Measurements from ENCODE around the gene BCL2L2. TPM values are rescaled to one million over a fixed set of nuclear protein-coding genes. Genes with fewer than 3 reads are reported as not detected.

The BCL2L2 gene
- total RNA-seq, 6 experiments from 2014 or later: 8.8 to 15.8 (median 12.1) TPM

- ATAC-seq (no peak), DNase-seq (peak in 1 of 3 donors; percentile 28)
- H3K9me3 ChIP-seq: no peaks in the 10 kb centered on the region
- no peak overlapping the region for H3K27ac ChIP-seq
- TF ChIP-seq CTCF (IDR thresholded peaks at IDR 0.05): no peak
- TF ChIP-seq POLR2A (IDR thresholded peaks at IDR 0.05): no peak
- no peaks in the 10 kb centered on the region for H3K36me3 ChIP-seq
- H3K4me3 ChIP-seq: no peak overlapping the region
- 40% methylated on average over 1 of the region's 8 CpGs for WGBS (ENCODE audit: insufficient coverage, low coverage, low lambda C conversion rate, missing lambda C conversion rate)
- intact Hi-C loops (cut with DNase I): no loop called here
- H3K27me3 ChIP-seq: peaks cover 0 to 7% of the 10 kb centered on the region in 2 donors
- H3K4me1 ChIP-seq: peaks cover 0 to 6% (median 0%) of the 10 kb centered on the region in 4 donors
Measured at GRCh38 chr14:23349156-23349845, 42.7 kb downstream of the BCL2L2 start.

- ATAC-seq (peak in 3 of 4 donors; percentile 4 to 14 (median 13)), DNase-seq (peak in 1 of 3 donors; percentile 47)
- no peaks in the 10 kb centered on the region for H3K9me3 ChIP-seq
- no peaks in the 10 kb centered on the region for H3K36me3 ChIP-seq
- 10% methylated on average over 15 of the region's 61 CpGs for WGBS (ENCODE audit: insufficient coverage, low coverage, low lambda C conversion rate, missing lambda C conversion rate)
- H3K4me1 ChIP-seq: peaks cover 0 to 6% (median 0%) of the 10 kb centered on the region in 4 donors
- no peak overlapping the region for H3K27ac ChIP-seq
- intact Hi-C loops (cut with DNase I): no loop called here
- TF ChIP-seq CTCF (IDR thresholded peaks at IDR 0.05): no peak
- no peak for TF ChIP-seq POLR2A (IDR thresholded peaks at IDR 0.05)
- H3K27me3 ChIP-seq: peaks cover 0 to 7% of the 10 kb centered on the region in 2 donors
- H3K4me3 ChIP-seq: peak overlapping the region; percentile 37 to 55 (median 43)
Measured at GRCh38 chr14:23351681-23352505, 45.3 kb downstream of the BCL2L2 start.

GRCh38 chr14:23352506-23353432 is 46.1 kb downstream of the BCL2L2 start, which contains the start of gene SLC22A17:
Gene SLC22A17, minus strand, starts transcription at chr14:23352887.
- no peaks in the 10 kb centered on the region for H3K36me3 ChIP-seq
- H3K27me3 ChIP-seq: peaks cover 0 to 7% of the 10 kb centered on the region in 2 donors
- peaks cover 0 to 6% (median 0%) of the 10 kb centered on the region in 4 donors for H3K4me1 ChIP-seq
- H3K27ac ChIP-seq: no peak within 1 kb of the TSS
- DNase-seq: peak; percentile 52 to 60 (median 59)
- peak within 1 kb of the TSS; percentile 37 to 55 (median 43) for H3K4me3 ChIP-seq
- ATAC-seq: peak; percentile 80 to 91 (median 83)
- peak in 1 of 4 donors; percentile 10 for TF ChIP-seq CTCF (IDR thresholded peaks at IDR 0.05)
- TF ChIP-seq POLR2A (IDR thresholded peaks at IDR 0.05): peak; percentile 22
- no peaks in the 10 kb centered on the region for H3K9me3 ChIP-seq
- 2% methylated on average over 18 of the region's 42 CpGs for WGBS (ENCODE audit: insufficient coverage, low coverage, low lambda C conversion rate, missing lambda C conversion rate)
- intact Hi-C loops (cut with DNase I): no loop called here

GRCh38 chr14:23353433-23353780 is 46.8 kb downstream of the BCL2L2 start:
- DNase-seq (peak in 1 of 3 donors; percentile 15), ATAC-seq (no peak)
- intact Hi-C loops (cut with DNase I): no loop called here
- Histone ChIP-seq H3K9me3 (no peaks in the 10 kb centered on the region), H3K4me1 (peaks cover 0 to 6% (median 0%) of the 10 kb centered on the region in 4 donors), H3K27me3 (peaks cover 0 to 7% of the 10 kb centered on the region in 2 donors), H3K36me3 (no peaks in the 10 kb centered on the region), H3K27ac (no peak overlapping the region), H3K4me3 (no peak overlapping the region)
- WGBS (ENCODE audit: insufficient coverage, low coverage, low lambda C conversion rate, missing lambda C conversion rate): 59% methylated on average over 5 of the region's 5 CpGs
- TF ChIP-seq CTCF (IDR thresholded peaks at IDR 0.05): no peak
- TF ChIP-seq POLR2A (IDR thresholded peaks at IDR 0.05): no peak

Measured in right lobe of liver (tissue), 6 donors.